PFSK-1 (cell line): ENCODE data around the gene PRKAG2.

Experiments used
- FOXP2 ChIP-seq: optimal IDR thresholded peaks from 2 replicates; pipeline ENCODE3; 2011; ENCODE audit warnings: borderline replicate concordance, control low read depth, inconsistent platforms; ENCODE audit not compliant: insufficient read depth; ENCODE audit errors: extremely low read length, extremely low read depth
- POLR2AphosphoS5 ChIP-seq: IDR thresholded peaks from 2 replicates; pipeline ENCODE4 v1.6.1; 2012; ENCODE audit warnings: low read depth, mild to moderate bottlenecking, control low read depth, low read length, moderate library complexity
- REST ChIP-seq, 2 experiments: IDR thresholded peaks; 2 replicates each; pipeline versions ENCODE4 v1.6.1 to v1.8.0; 2011 to 2012; ENCODE audit warnings: low read depth in 2 of 2, low read length in 2 of 2, control low read depth in 1 of 2, inconsistent platforms in 1 of 2, mild to moderate bottlenecking in 1 of 2, moderate library complexity in 1 of 2; ENCODE audit not compliant: insufficient read depth in 1 of 2
- SIN3A ChIP-seq: IDR thresholded peaks from 2 replicates; pipeline ENCODE4 v1.6.1; 2012; ENCODE audit warnings: mild to moderate bottlenecking, low read length, moderate library complexity, borderline replicate concordance; ENCODE audit not compliant: insufficient read depth
- TAF1 ChIP-seq: IDR thresholded peaks from 2 replicates; pipeline ENCODE4 v1.6.1; 2012; ENCODE audit warnings: low read length, control low read depth, borderline replicate concordance; ENCODE audit not compliant: insufficient read depth

GRCh38 chr7:151852486-151853396 is 24.2 kb downstream of the PRKAG2 start:
- no peak for TF ChIP-seq POLR2AphosphoS5
- no peak for TF ChIP-seq REST (IDR thresholded peaks at IDR 0.05; ENCODE audit: insufficient read depth in 1 of 2, low read depth in 2 of 2, low read length in 2 of 2)
- TF ChIP-seq FOXP2, result no peak
- TF ChIP-seq SIN3A, result no peak
- no peak for TF ChIP-seq TAF1
